ENCODE data around the gene YDJC.
"Not testable (repeated sequence)": the region's sequence is repeated elsewhere in the genome, so short reads cannot be mapped to it uniquely, and the experiment has no call there.

Gene YDJC

GRCh38 chr22:21587803-21588611, 41.8 kb downstream of the YDJC start:
- Histone ChIP-seq H3K9ac (ENCODE audit: low read length) (no peak overlapping the region), H3K9me3 (ENCODE audit: control insufficient read depth, insufficient read depth, low read depth, low read length) (no peaks in the 10 kb centered on the region), H3K36me3 (ENCODE audit: control insufficient read depth, insufficient read depth, low read length) (peaks cover 22% of the 10 kb centered on the region), H3K4me1 (ENCODE audit: control insufficient read depth, insufficient read depth, low read length) (peaks cover 8% of the 10 kb centered on the region; the same call in 1 of the 2 replicates), H3K27ac (ENCODE audit: low read depth, low read length) (no peak overlapping the region), H3K4me3 (ENCODE audit: low read depth, low read length) (no peak overlapping the region), H3K27me3 (ENCODE audit: control insufficient read depth, insufficient read depth, low read length) (no peaks in the 10 kb centered on the region)

GRCh38 chr22:21585389-21585788, 44.4 kb downstream of the YDJC start:
- Histone ChIP-seq H3K27me3 (ENCODE audit: control insufficient read depth, insufficient read depth, low read length) (no peaks in the 10 kb centered on the region), H3K36me3 (ENCODE audit: control insufficient read depth, insufficient read depth, low read length) (peaks cover 9% of the 10 kb centered on the region; the same call in 1 of the 2 replicates), H3K27ac (ENCODE audit: low read depth, low read length) (no peak overlapping the region), H3K9me3 (ENCODE audit: control insufficient read depth, insufficient read depth, low read depth, low read length) (no peaks in the 10 kb centered on the region), H3K4me1 (ENCODE audit: control insufficient read depth, insufficient read depth, low read length) (peaks cover 5% of the 10 kb centered on the region; the same call in 1 of the 2 replicates), H3K9ac (ENCODE audit: low read length) (no peak overlapping the region), H3K4me3 (ENCODE audit: low read depth, low read length) (no peak overlapping the region)

GRCh38 chr22:21582801-21583740, 46.8 kb downstream of the YDJC start:
- no peak overlapping the region for H3K9ac ChIP-seq (ENCODE audit: low read length)

GRCh38 chr22:21581009-21581713, 48.7 kb downstream of the YDJC start:
- not testable (repeated sequence) for H3K27me3 ChIP-seq (ENCODE audit: control insufficient read depth, insufficient read depth, low read length); H3K9ac ChIP-seq (ENCODE audit: low read length); H3K27ac ChIP-seq (ENCODE audit: low read depth, low read length); H3K4me1 ChIP-seq (ENCODE audit: control insufficient read depth, insufficient read depth, low read length); H3K4me3 ChIP-seq (ENCODE audit: low read depth, low read length); H3K9me3 ChIP-seq (ENCODE audit: control insufficient read depth, insufficient read depth, low read depth, low read length)
- H3K36me3 ChIP-seq (ENCODE audit: control insufficient read depth, insufficient read depth, low read length): peaks cover 15% of the 10 kb centered on the region

More at GRCh38 chr22:21582801-21583740, 46.8 kb downstream of the YDJC start:
- no peak overlapping the region for H3K27ac ChIP-seq (ENCODE audit: low read depth, low read length)
- H3K4me1 ChIP-seq (ENCODE audit: control insufficient read depth, insufficient read depth, low read length): peaks cover 5% of the 10 kb centered on the region; the same call in 1 of the 2 replicates
- no peak overlapping the region for H3K4me3 ChIP-seq (ENCODE audit: low read depth, low read length)
- no peaks in the 10 kb centered on the region for H3K9me3 ChIP-seq (ENCODE audit: control insufficient read depth, insufficient read depth, low read depth, low read length)
- H3K27me3 ChIP-seq (ENCODE audit: control insufficient read depth, insufficient read depth, low read length): no peaks in the 10 kb centered on the region
- H3K36me3 ChIP-seq (ENCODE audit: control insufficient read depth, insufficient read depth, low read length): peaks cover 11% of the 10 kb centered on the region; the same call in 1 of the 2 replicates

- H3K9me3 ChIP-seq (ENCODE audit: control insufficient read depth, insufficient read depth, low read depth, low read length); H3K27ac ChIP-seq (ENCODE audit: low read depth, low read length); H3K4me3 ChIP-seq (ENCODE audit: low read depth, low read length); H3K4me1 ChIP-seq (ENCODE audit: control insufficient read depth, insufficient read depth, low read length); H3K9ac ChIP-seq (ENCODE audit: low read length); H3K27me3 ChIP-seq (ENCODE audit: control insufficient read depth, insufficient read depth, low read length): not testable (repeated sequence)
- peaks cover 12% of the 10 kb centered on the region for H3K36me3 ChIP-seq (ENCODE audit: control insufficient read depth, insufficient read depth, low read length)
These were observed 49.2 kb downstream of the YDJC start for GRCh38 chr22:21580623-21581007.

GRCh38 chr22:21579474-21579851, 50.4 kb downstream of the YDJC start:
- no peak overlapping the region for H3K4me3 ChIP-seq (ENCODE audit: low read depth, low read length)
- no peaks in the 10 kb centered on the region for H3K27me3 ChIP-seq (ENCODE audit: control insufficient read depth, insufficient read depth, low read length)
- no peaks in the 10 kb centered on the region for H3K4me1 ChIP-seq (ENCODE audit: control insufficient read depth, insufficient read depth, low read length)
- H3K9ac ChIP-seq (ENCODE audit: low read length): no peak overlapping the region
- no peak overlapping the region for H3K27ac ChIP-seq (ENCODE audit: low read depth, low read length)
- H3K9me3 ChIP-seq (ENCODE audit: control insufficient read depth, insufficient read depth, low read depth, low read length): no peaks in the 10 kb centered on the region
- peaks cover 10% of the 10 kb centered on the region for H3K36me3 ChIP-seq (ENCODE audit: control insufficient read depth, insufficient read depth, low read length)

Data from HUES6 (cell line).